WTC11 (cell line): ENCODE data around the gene PPP4C. TPM values are rescaled to one million over a fixed set of nuclear protein-coding genes. Genes with fewer than 3 reads are reported as not detected.

Source experiments
- ARID4B ChIP-seq: sonication (generic); formaldehyde crosslinking; IDR thresholded peaks from 2 replicates; pipeline ENCODE4 v1.8.0; 2023; ENCODE audit warnings: missing genetic modification reagents, mild to moderate bottlenecking, borderline replicate concordance
- CREM ChIP-seq: sonication (generic); formaldehyde crosslinking; IDR thresholded peaks from 2 replicates; pipeline ENCODE4 v1.8.1; 2022; ENCODE audit warnings: mild to moderate bottlenecking, missing genetic modification reagents, moderate library complexity
- E2F4 ChIP-seq: sonication (generic); formaldehyde crosslinking; IDR thresholded peaks from 2 replicates; pipeline ENCODE4 v1.8.1; 2022; ENCODE audit warnings: low read depth, mild to moderate bottlenecking, moderate library complexity, missing genetic modification reagents, borderline replicate concordance
- ERG ChIP-seq: fragments of 250-450 bp; sonication (Bioruptor Pico); IDR thresholded peaks from 2 replicates; pipeline ENCODE4 v1.8.0; 2021; ENCODE audit warnings: mild to moderate bottlenecking
- ETV6 ChIP-seq: sonication (generic); formaldehyde crosslinking; IDR thresholded peaks from 2 replicates; pipeline ENCODE4 v1.8.1; 2022; ENCODE audit warnings: mild to moderate bottlenecking, missing genetic modification reagents
- FOXJ3 ChIP-seq: sonication (generic); formaldehyde crosslinking; IDR thresholded peaks from 2 replicates; pipeline ENCODE4 v1.9.0; 2021; ENCODE audit warnings: missing genetic modification reagents, mild to moderate bottlenecking, borderline replicate concordance
- FOXP4 ChIP-seq: sonication (generic); formaldehyde crosslinking; IDR thresholded peaks from 2 replicates; pipeline ENCODE4 v1.8.0; 2022; ENCODE audit warnings: mild to moderate bottlenecking, missing genetic modification reagents
- GABPB1 ChIP-seq: sonication (generic); formaldehyde crosslinking; IDR thresholded peaks from 2 replicates; pipeline ENCODE4 v1.8.1; 2023; ENCODE audit warnings: mild to moderate bottlenecking, missing genetic modification reagents
- GRHL2 ChIP-seq: fragments of 250-450 bp; sonication (Bioruptor Pico); IDR thresholded peaks from 2 replicates; pipeline ENCODE4 v1.8.0; 2022; ENCODE audit warnings: mild to moderate bottlenecking, moderate library complexity; ENCODE audit not compliant: insufficient replicate concordance, severe bottlenecking
- HMGXB4 ChIP-seq: sonication (generic); formaldehyde crosslinking; IDR thresholded peaks from 2 replicates; pipeline ENCODE4 v1.8.1; 2023; ENCODE audit warnings: mild to moderate bottlenecking, moderate library complexity, missing genetic modification reagents
- IRF1 ChIP-seq: sonication (generic); formaldehyde crosslinking; IDR thresholded peaks from 2 replicates; pipeline ENCODE4 v1.8.0; 2023; ENCODE audit warnings: missing genetic modification reagents
- JAZF1 ChIP-seq: fragments of 250-450 bp; sonication (Bioruptor Pico); IDR thresholded peaks from 2 replicates; pipeline ENCODE4 v1.9.0; 2021; ENCODE audit warnings: moderate library complexity, mild to moderate bottlenecking, inconsistent platforms
- MLX ChIP-seq: sonication (generic); formaldehyde crosslinking; IDR thresholded peaks from 2 replicates; pipeline ENCODE4 v1.8.1; 2023; ENCODE audit warnings: mild to moderate bottlenecking, missing genetic modification reagents, moderate library complexity
- RORB ChIP-seq: fragments of 250-450 bp; sonication (Bioruptor Pico); IDR thresholded peaks from 2 replicates; pipeline ENCODE4 v1.9.0; 2021; ENCODE audit warnings: mild to moderate bottlenecking
- ZNF121 ChIP-seq: sonication (generic); formaldehyde crosslinking; IDR thresholded peaks from 2 replicates; pipeline ENCODE4 v1.8.0; 2023; ENCODE audit warnings: missing genetic modification reagents
- ZNF423 ChIP-seq: fragments of 250-450 bp; sonication (Bioruptor Pico); IDR thresholded peaks from 2 replicates; pipeline ENCODE4 v2.1.2; 2022; ENCODE audit warnings: mild to moderate bottlenecking, moderate library complexity
- ZNF532 ChIP-seq: fragments of 250-450 bp; sonication (Bioruptor Pico); IDR thresholded peaks from 2 replicates; pipeline ENCODE4 v1.9.0; 2021; ENCODE audit warnings: mild to moderate bottlenecking, borderline replicate concordance
- total RNA-seq: library from RNA; stranded (reverse); gene quantifications from 3 replicates; pipeline ENCODE4 v1.2.3, GENCODE V29; 2021

PPP4C gene
- total RNA-seq, 1 experiment from 2014 or later = 164 TPM

GRCh38 chr16:30052671-30053372, 23.0 kb upstream of the PPP4C start (continued):
- peak; percentile 83; the same call in 1 of the 2 replicates for TF ChIP-seq FOXP4
- TF ChIP-seq CREM (CRISPR knock-in tag) = 0 out of 2 replicates have a peak, but pooled peaks have one; percentile 32
- TF ChIP-seq ZNF532 (CRISPR knock-in tag) = no peak
- peak; percentile 82; the same call in 1 of the 2 replicates for TF ChIP-seq ETV6
- TF ChIP-seq E2F4 (CRISPR knock-in tag) = peak; percentile 92
- no peak for TF ChIP-seq ZNF423 (CRISPR knock-in tag)
- no peak for TF ChIP-seq FOXJ3 (CRISPR knock-in tag)
- TF ChIP-seq JAZF1 (CRISPR knock-in tag) = no peak
- no peak for TF ChIP-seq ERG
- no peak for TF ChIP-seq ZNF121
- peak; percentile 47; the same call in 1 of the 2 replicates for TF ChIP-seq IRF1
- no peak for TF ChIP-seq GRHL2
- peak; percentile 82 for TF ChIP-seq GABPB1 (CRISPR knock-in tag)
- TF ChIP-seq RORB = no peak
- TF ChIP-seq MLX (CRISPR knock-in tag) = no peak
- TF ChIP-seq HMGXB4 (CRISPR knock-in tag) = peak; percentile 42; the same call in 1 of the 2 replicates
- TF ChIP-seq ARID4B = peak; percentile 93
